WI38 (cell line): Measurements from ENCODE around the gene SCN9A.

Experiments
- H3K4me3 ChIP-seq: 2 replicates; pipeline ENCODE4 v1.5.1; 2011; ENCODE audit warnings: low read depth, mild to moderate bottlenecking, control low read depth, low read length
- TF ChIP-seq, protein P1 (sequence below): IDR thresholded peaks from 2 replicates; pipeline ENCODE4 v1.5.1; 2012; ENCODE audit warnings: low read depth, mild to moderate bottlenecking, control low read depth, low read length

SCN9A gene

DNA sequence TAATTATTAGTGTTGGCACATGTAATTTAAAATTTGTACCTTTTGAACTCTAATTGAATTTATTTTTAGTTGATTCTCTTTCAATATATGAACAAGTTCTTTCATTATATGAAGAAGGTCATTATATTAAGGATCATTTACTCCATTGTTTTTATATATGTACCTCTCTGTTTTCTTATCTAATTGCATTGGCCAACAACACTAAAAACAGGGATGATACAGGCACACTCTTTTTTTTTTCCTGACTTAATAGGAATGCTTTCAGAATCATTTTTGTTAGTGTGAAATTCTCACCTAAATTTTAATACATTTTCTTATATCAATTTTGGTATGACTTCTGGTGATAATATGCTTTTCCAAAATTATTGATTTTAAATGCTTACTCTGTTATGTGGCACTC lies 173.0 kb downstream of the SCN9A start:
- H3K4me3 ChIP-seq, result no peak overlapping the region
- TF ChIP-seq, protein P1, sequence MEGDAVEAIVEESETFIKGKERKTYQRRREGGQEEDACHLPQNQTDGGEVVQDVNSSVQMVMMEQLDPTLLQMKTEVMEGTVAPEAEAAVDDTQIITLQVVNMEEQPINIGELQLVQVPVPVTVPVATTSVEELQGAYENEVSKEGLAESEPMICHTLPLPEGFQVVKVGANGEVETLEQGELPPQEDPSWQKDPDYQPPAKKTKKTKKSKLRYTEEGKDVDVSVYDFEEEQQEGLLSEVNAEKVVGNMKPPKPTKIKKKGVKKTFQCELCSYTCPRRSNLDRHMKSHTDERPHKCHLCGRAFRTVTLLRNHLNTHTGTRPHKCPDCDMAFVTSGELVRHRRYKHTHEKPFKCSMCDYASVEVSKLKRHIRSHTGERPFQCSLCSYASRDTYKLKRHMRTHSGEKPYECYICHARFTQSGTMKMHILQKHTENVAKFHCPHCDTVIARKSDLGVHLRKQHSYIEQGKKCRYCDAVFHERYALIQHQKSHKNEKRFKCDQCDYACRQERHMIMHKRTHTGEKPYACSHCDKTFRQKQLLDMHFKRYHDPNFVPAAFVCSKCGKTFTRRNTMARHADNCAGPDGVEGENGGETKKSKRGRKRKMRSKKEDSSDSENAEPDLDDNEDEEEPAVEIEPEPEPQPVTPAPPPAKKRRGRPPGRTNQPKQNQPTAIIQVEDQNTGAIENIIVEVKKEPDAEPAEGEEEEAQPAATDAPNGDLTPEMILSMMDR, result no peak

DNA sequence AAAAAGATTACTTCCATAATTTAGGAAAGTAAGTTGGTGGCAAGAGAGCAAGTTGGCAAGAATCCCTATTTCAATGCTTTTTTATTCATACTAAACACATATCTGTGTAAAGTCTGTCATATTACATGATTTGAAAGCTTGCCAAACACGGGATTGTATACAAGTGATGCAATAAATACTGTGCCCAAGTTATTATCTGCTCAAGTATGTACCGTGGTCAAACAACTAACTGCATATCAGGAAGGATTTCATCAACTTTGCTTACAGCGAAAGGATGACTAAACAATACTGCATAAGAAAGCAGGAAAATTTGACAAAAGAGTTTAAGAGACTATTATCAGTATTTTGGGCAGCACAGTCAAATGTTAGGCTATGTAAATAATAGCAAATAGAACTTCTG lies 178.3 kb downstream of the SCN9A start:
- TF ChIP-seq, protein P1, result no peak
- H3K4me3 ChIP-seq, result no peak overlapping the region

DNA sequence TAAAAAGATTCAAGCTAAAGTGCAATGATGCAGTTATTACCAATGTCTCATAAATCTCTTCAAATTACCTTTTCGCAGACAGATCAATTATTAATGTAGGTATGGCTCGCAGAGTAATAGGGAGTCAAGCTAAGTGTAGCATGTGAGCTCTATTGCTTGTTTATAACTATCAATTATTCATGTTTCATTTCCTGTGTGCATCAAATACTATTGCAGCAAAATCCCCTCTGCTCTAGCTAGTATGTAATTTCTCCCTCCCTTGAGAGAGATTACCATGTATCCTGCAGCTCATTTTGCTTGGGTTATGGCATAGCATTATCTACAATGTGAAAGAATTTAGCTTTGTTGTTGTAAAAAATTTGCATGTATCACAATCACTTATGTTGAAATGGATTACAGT lies 182.3 kb downstream of the SCN9A start:
- H3K4me3 ChIP-seq, result no peak overlapping the region
- TF ChIP-seq, protein P1, result no peak

DNA sequence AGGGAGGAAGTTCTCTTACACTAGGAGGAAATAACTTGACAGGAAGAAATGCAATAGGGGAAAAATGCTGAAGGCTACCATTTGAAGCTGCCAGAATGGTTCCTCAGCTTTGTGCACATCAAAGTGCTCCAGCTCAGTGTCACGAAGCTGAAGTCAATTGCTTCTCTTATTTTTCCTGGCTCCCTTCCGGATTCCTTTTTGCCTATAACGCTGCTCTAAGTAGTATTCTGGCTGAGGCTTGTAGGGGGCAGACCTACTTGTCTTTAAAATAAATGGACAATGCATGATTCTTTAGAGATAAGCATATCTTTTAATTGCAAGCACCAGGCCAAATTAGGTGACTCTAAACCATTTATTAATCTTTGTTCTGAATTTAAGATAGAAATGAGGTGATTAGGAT lies 187.7 kb downstream of the SCN9A start:
- H3K4me3 ChIP-seq, result no peak overlapping the region
- TF ChIP-seq, protein P1, result no peak

DNA sequence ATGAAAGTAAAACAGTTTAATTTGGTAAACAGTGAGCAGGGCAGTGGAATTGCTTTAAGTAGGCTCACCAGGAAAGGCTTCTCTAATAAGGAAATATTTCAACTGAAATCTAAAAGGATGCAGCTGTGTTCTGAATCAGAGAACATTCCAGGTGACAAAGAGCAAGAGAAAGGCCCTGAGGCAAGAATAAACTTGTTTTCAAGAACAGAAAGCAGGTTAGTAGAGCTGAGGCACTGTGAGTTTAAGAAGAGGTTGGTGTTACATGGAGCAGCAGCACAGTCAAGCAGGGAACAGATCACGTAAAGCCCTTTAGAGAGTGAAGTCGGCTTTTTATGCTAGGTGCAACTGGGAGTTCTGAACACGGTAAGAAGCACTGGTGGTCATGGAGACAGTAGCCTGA lies 191.0 kb downstream of the SCN9A start:
- TF ChIP-seq, protein P1, result no peak
- H3K4me3 ChIP-seq, result no peak overlapping the region

DNA sequence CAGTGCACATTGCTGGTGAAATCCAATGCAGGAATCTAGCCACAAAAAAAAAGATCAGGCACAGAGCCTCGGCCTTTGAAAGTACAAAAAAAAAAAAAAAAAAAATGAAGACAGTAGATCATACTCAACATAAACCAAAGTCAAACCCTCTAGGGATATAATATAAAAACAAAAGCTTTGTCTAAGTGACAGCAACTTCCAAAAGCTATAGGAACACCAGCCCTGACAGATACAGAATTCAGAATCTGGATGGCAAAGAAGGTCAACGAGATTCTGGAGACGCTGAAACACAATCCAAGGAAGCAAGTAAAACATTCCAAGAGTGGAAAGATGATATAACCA lies 194.0 kb downstream of the SCN9A start:
- no peak overlapping the region for H3K4me3 ChIP-seq
- TF ChIP-seq, protein P1, result no peak

DNA sequence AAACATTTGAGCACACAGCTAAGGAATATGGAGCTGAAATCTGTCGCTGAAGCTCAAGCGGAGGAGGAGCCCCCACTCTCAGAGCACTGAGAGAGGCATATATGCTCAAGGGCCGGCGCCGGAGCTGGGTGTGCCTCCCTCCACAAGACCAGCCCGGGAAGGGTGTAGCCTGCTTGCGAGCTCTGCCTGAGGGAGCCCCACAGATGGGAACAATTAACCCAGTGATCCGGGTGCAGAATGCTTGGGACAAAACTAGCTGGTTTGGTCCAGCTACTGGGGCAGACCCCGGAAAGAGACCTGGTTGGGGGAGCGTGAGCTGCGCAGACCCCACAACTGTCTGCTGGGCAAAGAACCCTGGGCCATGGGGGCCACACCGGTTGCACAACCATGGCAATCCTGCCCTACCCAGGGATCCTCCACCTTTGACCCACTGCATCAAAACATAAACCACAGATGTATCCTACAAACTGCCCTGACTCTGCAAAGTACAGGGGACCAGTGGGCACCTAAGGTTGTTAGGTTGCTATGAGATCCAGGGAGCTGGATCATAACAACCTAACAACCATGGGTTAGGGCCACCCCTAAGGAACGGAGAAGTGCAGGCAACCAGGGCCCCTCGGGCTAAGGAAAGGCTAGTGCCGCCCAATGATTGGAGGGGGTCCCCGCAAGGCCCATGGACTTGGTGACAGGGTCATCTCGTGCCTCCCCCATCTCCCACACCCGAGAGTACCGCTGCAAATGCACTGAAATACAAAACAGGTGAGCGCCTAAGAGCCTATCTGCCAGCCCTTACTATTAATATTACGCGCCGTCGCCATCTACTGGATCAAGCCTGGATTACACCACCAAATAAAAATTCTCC lies 194.6 kb downstream of the SCN9A start:
- TF ChIP-seq, protein P1, result peak; percentile 51
- H3K4me3 ChIP-seq, result no peak overlapping the region
